ENCODE results near the gene FAM174C.

GRCh38 chr19:1287354-1288225 is 12.3 kb downstream of the FAM174C start:
- no peak for TF ChIP-seq CTCF (optimal IDR thresholded peaks at IDR 0.05 in 1 of 3, IDR thresholded peaks at IDR 0.05 in 1 of 3, conservative IDR thresholded peaks at IDR 0.05 in 1 of 3; ENCODE audit: extremely low read depth in 1 of 3, insufficient read depth in 2 of 3, low read length in 3 of 3)
- peak; percentile 44 for TF ChIP-seq EZH2 (IDR thresholded peaks at IDR 0.05; ENCODE audit: low read length)

Measured in keratinocyte (primary cell).